Measurements from ENCODE around the gene COPS9.

Gene COPS9

GRCh38 chr2:240164586-240164985, 28.5 kb upstream of the COPS9 start:
- TF ChIP-seq ZFX (IDR thresholded peaks at IDR 0.05) (no peak), CTCF (conservative IDR thresholded peaks at IDR 0.05) (no peak)
- no peak overlapping the region for H3K27ac ChIP-seq

GRCh38 chr2:240163844-240164574, 27.9 kb upstream of the COPS9 start:
- TF ChIP-seq CTCF (conservative IDR thresholded peaks at IDR 0.05) (no peak), ZFX (IDR thresholded peaks at IDR 0.05) (no peak)
- H3K27ac ChIP-seq, result no peak overlapping the region

GRCh38 chr2:240162939-240163714, 27.0 kb upstream of the COPS9 start:
- no peak for TF ChIP-seq ZFX (IDR thresholded peaks at IDR 0.05)
- no peak for TF ChIP-seq CTCF (conservative IDR thresholded peaks at IDR 0.05)

GRCh38 chr2:240162531-240162930, 26.4 kb upstream of the COPS9 start:
- no peak for TF ChIP-seq ZFX (IDR thresholded peaks at IDR 0.05)
- TF ChIP-seq CTCF (conservative IDR thresholded peaks at IDR 0.05), result no peak
- H3K27ac ChIP-seq, result no peak overlapping the region

More at GRCh38 chr2:240162939-240163714, 27.0 kb upstream of the COPS9 start:
- no peak overlapping the region for H3K27ac ChIP-seq

GRCh38 chr2:240162032-240162431, 25.9 kb upstream of the COPS9 start:
- no peak for TF ChIP-seq ZFX (IDR thresholded peaks at IDR 0.05)
- no peak for TF ChIP-seq CTCF (conservative IDR thresholded peaks at IDR 0.05)
- H3K27ac ChIP-seq, result no peak overlapping the region

- no peak overlapping the region for H3K27ac ChIP-seq
- TF ChIP-seq CTCF (conservative IDR thresholded peaks at IDR 0.05), result no peak
- TF ChIP-seq ZFX (IDR thresholded peaks at IDR 0.05), result no peak
Observed at GRCh38 chr2:240161087-240161750, 25.1 kb upstream of the COPS9 start.

All from C4-2B (cell line).